Thoracic aorta (tissue), 2 donors: Measurements from ENCODE around the gene THAP11. TPM values are rescaled to one million over a fixed set of nuclear protein-coding genes. Genes with fewer than 3 reads are reported as not detected.

Experiments
- ATAC-seq: fragments of 150-250 bp; one replicate; pipeline ENCODE4 v1.8.0; 2017; ENCODE audit warnings: low read depth; ENCODE audit not compliant: insufficient number of reproducible peaks, low FRiP score
- DNase-seq: peaks from one replicate; pipeline ENCODE4 v3.0.0-alpha.2; 2020; ENCODE audit warnings: low spot score
- H3K27ac ChIP-seq, 2 donors: fragments of 200-600 bp; sonication (generic); 1 replicate in 1 of 2; 2 replicates in 1 of 2; pipeline ENCODE4 v1.5.1; 2016; ENCODE audit warnings: mild to moderate bottlenecking in 2 of 2, moderate library complexity in 2 of 2
- H3K27me3 ChIP-seq: fragments of 200-600 bp; sonication (generic); replicated peaks from 2 replicates; pipeline ENCODE4 v1.6.0; 2016; ENCODE audit warnings: mild to moderate bottlenecking; ENCODE audit not compliant: insufficient read depth
- H3K36me3 ChIP-seq: fragments of 200-600 bp; sonication (generic); one replicate; pipeline ENCODE4 v1.5.1; 2016
- H3K4me1 ChIP-seq, 2 donors: fragments of 200-600 bp; sonication (generic); 1 replicate in 1 of 2; 2 replicates in 1 of 2; pipeline versions ENCODE4 v1.5.1 to v1.6.0; 2016; ENCODE audit warnings: low read depth in 2 of 2, mild to moderate bottlenecking in 1 of 2; ENCODE audit not compliant: control insufficient read depth in 1 of 2
- H3K4me3 ChIP-seq: fragments of 200-600 bp; sonication (generic); 2 replicates; pipeline ENCODE4 v1.5.1; 2016; ENCODE audit warnings: mild to moderate bottlenecking
- H3K9me3 ChIP-seq: fragments of 200-600 bp; sonication (generic); 2 replicates; pipeline ENCODE4 v1.5.1; 2016
- total RNA-seq, 2 donors: library from RNA; depleted of rRNA; stranded (reverse); fragments of >200 nt; gene quantifications; one replicate each; pipeline versions ENCODE4 v1.1.0 to v1.2.3, GENCODE V29; 2016
- TF ChIP-seq, protein P1 (sequence below): fragments of 200-600 bp; sonication (generic); IDR thresholded peaks from one replicate; pipeline ENCODE4 v1.5.1; 2019; ENCODE audit warnings: antibody characterized with exemption

The THAP11 gene
- total RNA-seq, 2 donors from 2014 or later, result 67.5 to 74.7 TPM

- Histone ChIP-seq H3K27ac (no peak overlapping the region), H3K9me3 (no peaks in the 10 kb centered on the region), H3K36me3 (peaks cover 15% of the 10 kb centered on the region), H3K27me3 (no peaks in the 10 kb centered on the region), H3K4me1 (peaks cover 4 to 17% of the 10 kb centered on the region in 2 donors), H3K4me3 (no peak overlapping the region)
- TF ChIP-seq, protein P1, sequence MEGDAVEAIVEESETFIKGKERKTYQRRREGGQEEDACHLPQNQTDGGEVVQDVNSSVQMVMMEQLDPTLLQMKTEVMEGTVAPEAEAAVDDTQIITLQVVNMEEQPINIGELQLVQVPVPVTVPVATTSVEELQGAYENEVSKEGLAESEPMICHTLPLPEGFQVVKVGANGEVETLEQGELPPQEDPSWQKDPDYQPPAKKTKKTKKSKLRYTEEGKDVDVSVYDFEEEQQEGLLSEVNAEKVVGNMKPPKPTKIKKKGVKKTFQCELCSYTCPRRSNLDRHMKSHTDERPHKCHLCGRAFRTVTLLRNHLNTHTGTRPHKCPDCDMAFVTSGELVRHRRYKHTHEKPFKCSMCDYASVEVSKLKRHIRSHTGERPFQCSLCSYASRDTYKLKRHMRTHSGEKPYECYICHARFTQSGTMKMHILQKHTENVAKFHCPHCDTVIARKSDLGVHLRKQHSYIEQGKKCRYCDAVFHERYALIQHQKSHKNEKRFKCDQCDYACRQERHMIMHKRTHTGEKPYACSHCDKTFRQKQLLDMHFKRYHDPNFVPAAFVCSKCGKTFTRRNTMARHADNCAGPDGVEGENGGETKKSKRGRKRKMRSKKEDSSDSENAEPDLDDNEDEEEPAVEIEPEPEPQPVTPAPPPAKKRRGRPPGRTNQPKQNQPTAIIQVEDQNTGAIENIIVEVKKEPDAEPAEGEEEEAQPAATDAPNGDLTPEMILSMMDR, result no peak
- ATAC-seq (no peak), DNase-seq (no peak)
Measured at GRCh38 chr16:67886387-67886786, 44.3 kb downstream of the THAP11 start.

GRCh38 chr16:67888331-67888730 lies 46.2 kb downstream of the THAP11 start:
- Histone ChIP-seq H3K36me3 (no peaks in the 10 kb centered on the region), H3K4me1 (peaks cover 9 to 23% of the 10 kb centered on the region in 2 donors), H3K27me3 (no peaks in the 10 kb centered on the region), H3K4me3 (no peak overlapping the region), H3K9me3 (no peaks in the 10 kb centered on the region), H3K27ac (no peak overlapping the region)
- no peak for DNase-seq
- TF ChIP-seq, protein P1, result no peak
- no peak for ATAC-seq

DNA sequence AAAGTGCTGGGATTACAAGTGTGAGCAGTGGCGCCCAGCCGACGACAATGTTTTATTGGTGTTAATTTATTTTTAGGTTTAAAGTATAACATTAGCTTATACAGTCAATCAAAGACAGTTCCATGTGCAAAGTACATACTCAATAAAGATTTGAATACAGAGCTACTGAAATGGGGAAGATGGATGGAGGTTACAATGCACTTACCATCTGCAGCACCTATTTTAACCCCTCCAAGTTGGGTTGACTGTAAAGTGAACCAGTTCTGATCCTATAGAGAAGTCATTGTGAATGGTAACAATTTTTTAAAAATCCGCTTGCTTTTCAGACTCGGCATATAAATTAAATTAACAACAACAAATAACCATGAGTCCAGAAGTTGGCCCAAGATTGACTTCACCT lies 50.3 kb downstream of the THAP11 start:
- Histone ChIP-seq H3K36me3 (no peaks in the 10 kb centered on the region), H3K4me1 (peaks cover 17 to 41% of the 10 kb centered on the region in 2 donors), H3K9me3 (no peaks in the 10 kb centered on the region), H3K4me3 (peak overlapping the region; percentile 78), H3K27me3 (no peaks in the 10 kb centered on the region), H3K27ac (peak overlapping the region in 1 of 2 donors; percentile 87)
- DNase-seq, result no peak
- TF ChIP-seq, protein P1, result no peak
- ATAC-seq, result no peak

- Histone ChIP-seq H3K27ac (peak within 1 kb of the TSS; percentile 87 to 91), H3K27me3 (no peaks in the 10 kb centered on the region), H3K9me3 (no peaks in the 10 kb centered on the region), H3K4me3 (peak within 1 kb of the TSS; percentile 78), H3K36me3 (no peaks in the 10 kb centered on the region), H3K4me1 (peaks cover 24 to 48% of the 10 kb centered on the region in 2 donors)
- TF ChIP-seq, protein P1, result no peak
- ATAC-seq (peak; percentile 85), DNase-seq (peak; percentile 88)
Measured at GRCh38 chr16:67892899-67893742, 51.0 kb downstream of the THAP11 start, which contains the start of gene PSKH1. Gene PSKH1 (plus strand): TSS chr16:67893254. CDS start chr16:67908750, 15,496 bp downstream.

Other genes starting within 250 kb of the THAP11 start
- gene CARMIL2, start 197.2 kb upstream of the THAP11 start, total RNA-seq, result 1 to 10 TPM in 1 of 2 donors, under 1 TPM in 1; 0.42 to 1.2 TPM
- 10 to 100 TPM; 16.9 to 20.4 TPM for gene ACD, start 182.1 kb upstream of the THAP11 start, total RNA-seq
- gene PARD6A, start 181.4 kb upstream of the THAP11 start, total RNA-seq, result 10 to 100 TPM in 1 of 2 donors, 1 to 10 TPM in 1; 5.7 to 10.7 TPM
- gene ENKD1, start 175.6 kb upstream of the THAP11 start, total RNA-seq, result 10 to 100 TPM; 15.4 to 17.6 TPM
- gene C16orf86, start 175.5 kb upstream of the THAP11 start, total RNA-seq, result 10 to 100 TPM in 1 of 2 donors, 1 to 10 TPM in 1; 6.6 to 11.9 TPM
- gene GFOD2, start 123.0 kb upstream of the THAP11 start, total RNA-seq, result 10 to 100 TPM; 13.3 to 19.2 TPM
- gene RANBP10, start 35.8 kb upstream of the THAP11 start, total RNA-seq, result 10 to 100 TPM; 14.1 to 14.5 TPM
- 1 to 10 TPM; 4.1 to 8.5 TPM for gene TSNAXIP1, start 35.4 kb upstream of the THAP11 start, total RNA-seq
- 100 to 1,000 TPM in 1 of 2 donors, 10 to 100 TPM in 1; 79.0 to 172 TPM for gene NUTF2, start 4.6 kb downstream of the THAP11 start, total RNA-seq
- 10 to 100 TPM; 59.6 to 70.9 TPM for gene CENPT, start 5.4 kb downstream of the THAP11 start, total RNA-seq
- gene EDC4, start 30.7 kb downstream of the THAP11 start, total RNA-seq, result 10 to 100 TPM; 57.4 to 61.0 TPM
- gene NRN1L, start 42.6 kb downstream of the THAP11 start, total RNA-seq, result not detected
- 10 to 100 TPM; 24.1 to 36.0 TPM for gene PSKH1, start 50.9 kb downstream of the THAP11 start, total RNA-seq
- 1 to 10 TPM in 1 of 2 donors, under 1 TPM in 1; 0.54 to 2.5 TPM for gene CTRL, start 89.5 kb downstream of the THAP11 start, total RNA-seq
- gene PSMB10, start 94.5 kb downstream of the THAP11 start, total RNA-seq, result 10 to 100 TPM; 19.8 to 52.7 TPM
- gene LCAT, start 101.8 kb downstream of the THAP11 start, total RNA-seq, result 10 to 100 TPM; 28.1 to 46.6 TPM
- 100 to 1,000 TPM; 163 to 168 TPM for gene SLC12A4, start 126.3 kb downstream of the THAP11 start, total RNA-seq
- gene DPEP3, start 138.2 kb downstream of the THAP11 start, total RNA-seq, result not detected
- gene DPEP2, start 157.2 kb downstream of the THAP11 start, total RNA-seq, result 1 to 10 TPM in 1 of 2 donors, under 1 TPM in 1; 0.81 to 6.1 TPM
- gene DPEP2NB, start 173.6 kb downstream of the THAP11 start, total RNA-seq, result not detected
- 1 to 10 TPM; 5.4 to 5.8 TPM for gene DDX28, start 180.9 kb downstream of the THAP11 start, total RNA-seq
- gene DUS2, start 181.0 kb downstream of the THAP11 start, total RNA-seq, result 1 to 10 TPM; 5.3 to 8.4 TPM
- gene NFATC3, start 243.1 kb downstream of the THAP11 start, total RNA-seq, result 10 to 100 TPM; 51.1 to 56.7 TPM